GM23338 (cell line): Measurements from ENCODE around the gene MARS2. TPM values are rescaled to one million over a fixed set of nuclear protein-coding genes. Genes with fewer than 3 reads are reported as not detected.

Source experiments
- ATAC-seq: fragments of 200-7000 bp; cut with Tn5 transposase; 3 replicates; pipeline ENCODE4 v1.9.1; 2020
- DNase-seq: peaks from one replicate; pipeline ENCODE4 v3.0.0-alpha.2; 2015; ENCODE audit warnings: low spot score
- H2AFZ ChIP-seq: fragments of 200-600 bp; sonication (generic); 2 replicates; pipeline ENCODE4 v1.8.0; 2016; ENCODE audit warnings: antibody characterized with exemption, mild to moderate bottlenecking, moderate library complexity
- H3F3A ChIP-seq: fragments of 200-600 bp; sonication (generic); replicated peaks from 2 replicates; pipeline ENCODE4 v1.8.0; 2017; ENCODE audit warnings: antibody characterized with exemption, mixed run types, low read depth
- H3K27ac ChIP-seq: fragments of 200-600 bp; sonication (generic); 2 replicates; pipeline ENCODE4 v1.6.1; 2016; ENCODE audit warnings: low read depth
- H3K27me3 ChIP-seq: fragments of 200-600 bp; sonication (generic); 2 replicates; pipeline ENCODE4 v1.8.0; 2016; ENCODE audit warnings: mild to moderate bottlenecking, mixed run types, moderate library complexity; ENCODE audit not compliant: insufficient read depth
- H3K36me3 ChIP-seq: fragments of 200-600 bp; sonication (generic); 2 replicates; pipeline ENCODE4 v1.8.0; 2016; ENCODE audit warnings: mild to moderate bottlenecking; ENCODE audit not compliant: insufficient read depth
- H3K4me1 ChIP-seq: fragments of 200-600 bp; sonication (generic); 2 replicates; pipeline ENCODE4 v1.8.0; 2016; ENCODE audit warnings: mild to moderate bottlenecking, moderate library complexity; ENCODE audit not compliant: insufficient read depth
- H3K4me2 ChIP-seq: fragments of 200-600 bp; sonication (generic); 2 replicates; pipeline ENCODE4 v1.7.1; 2017; ENCODE audit warnings: mixed run types
- H3K4me3 ChIP-seq: fragments of 200-600 bp; sonication (generic); 2 replicates; pipeline ENCODE4 v1.6.1; 2016; ENCODE audit warnings: mixed run types
- H3K79me2 ChIP-seq: fragments of 200-600 bp; sonication (generic); replicated peaks from 2 replicates; pipeline ENCODE4 v1.8.0; 2017; ENCODE audit warnings: mild to moderate bottlenecking; ENCODE audit not compliant: insufficient read depth
- H3K9me2 ChIP-seq: fragments of 200-600 bp; sonication (generic); 2 replicates; pipeline ENCODE4 v1.8.0; 2017; ENCODE audit not compliant: insufficient read depth
- H4K20me1 ChIP-seq: fragments of 200-600 bp; sonication (generic); replicated peaks from 2 replicates; pipeline ENCODE4 v1.8.0; 2017; ENCODE audit warnings: mild to moderate bottlenecking; ENCODE audit not compliant: insufficient read depth
- H3K27ac Mint-ChIP-seq: 2 replicates; pipeline ENCODE4 v1.8.0; 2020; ENCODE audit warnings: inconsistent platforms, mild to moderate bottlenecking, moderate library complexity, mixed read lengths
- H3K27me3 Mint-ChIP-seq: 3 replicates; pipeline ENCODE4 v1.8.0; 2022; ENCODE audit warnings: low read depth, mild to moderate bottlenecking, moderate library complexity, mixed read lengths, inconsistent platforms; ENCODE audit not compliant: insufficient read depth, poor library complexity
- H3K36me3 Mint-ChIP-seq: 3 replicates; pipeline ENCODE4 v1.8.0; 2021; ENCODE audit warnings: low read depth, mild to moderate bottlenecking, inconsistent platforms, moderate library complexity, mixed read lengths
- H3K4me1 Mint-ChIP-seq: 3 replicates; pipeline ENCODE4 v1.8.0; 2020; ENCODE audit warnings: mild to moderate bottlenecking, inconsistent platforms, mixed read lengths
- H3K4me3 Mint-ChIP-seq: 3 replicates; pipeline ENCODE4 v1.8.0; 2021; ENCODE audit warnings: moderate library complexity, mild to moderate bottlenecking, inconsistent platforms, mixed read lengths
- H3K9me3 Mint-ChIP-seq: 3 replicates; pipeline ENCODE4 v1.8.0; 2020; ENCODE audit warnings: moderate library complexity, mild to moderate bottlenecking, inconsistent platforms, mixed read lengths
- CTCF ChIP-seq, 2 experiments: fragments of 200-600 bp in 1 of 2; sonication (generic) in 1 of 2; conservative IDR thresholded peaks; 2 replicates each; pipeline versions ENCODE4 v1.5.1 to v1.6.1; 2016 to 2017; ENCODE audit warnings: antibody characterized with exemption in 2 of 2, low read depth in 2 of 2, mild to moderate bottlenecking in 2 of 2, moderate library complexity in 1 of 2
- NANOG ChIP-seq: IDR thresholded peaks from 2 replicates; pipeline ENCODE4 v1.6.1; 2016; ENCODE audit warnings: antibody characterized with exemption, borderline replicate concordance
- REST ChIP-seq: IDR thresholded peaks from one replicate; pipeline ENCODE4 v1.6.1; 2018; ENCODE audit warnings: antibody characterized with exemption; ENCODE audit not compliant: unreplicated experiment
- polyA plus RNA-seq: library from polyadenylated mRNA; unstranded; fragments of >200 nt; fragmentation: Nextera tagmentation; extraction: Ambion mirVana; gene quantifications from 2 replicates; pipeline ENCODE4 v1.2.1, GENCODE V29; 2016
- total RNA-seq: library from RNA; depleted of rRNA; stranded (reverse); fragments of >200 nt; shearing (Covaris generic); gene quantifications from 2 replicates; pipeline ENCODE4 v1.2.3, GENCODE V29; 2014
- TF ChIP-seq, protein P1 (sequence below): fragments of 250-450 bp; sonication (Bioruptor Pico); IDR thresholded peaks from 2 replicates; pipeline ENCODE4 v1.5.0; 2020; ENCODE audit warnings: mild to moderate bottlenecking, moderate library complexity

MARS2 gene
- total and polyA plus RNA-seq, 2 experiments from 2014 or later = 13.7 to 48.2 TPM

GRCh38 chr2:197661626-197662025, 43.5 kb upstream of the MARS2 start:
- Histone ChIP-seq H3K4me2 (no peak overlapping the region), H3F3A (peaks cover 2% of the 10 kb centered on the region; the same call in 1 of the 2 replicates), H3K27me3 (no peaks in the 10 kb centered on the region), H3K4me3 (no peak overlapping the region), H3K79me2 (no peaks in the 10 kb centered on the region; the same call in 1 of the 2 replicates), H2AFZ (no peak overlapping the region), H4K20me1 (no peaks in the 10 kb centered on the region), H3K4me1 (peaks cover 9% of the 10 kb centered on the region; the same call in 1 of the 2 replicates), H3K27ac (no peak overlapping the region), H3K9me2 (no peaks in the 10 kb centered on the region), H3K36me3 (0 out of 2 replicates have a peak, but pooled peaks cover 2% of the 10 kb centered on the region)
- peaks cover 26% of the 10 kb centered on the region for H3K36me3 Mint-ChIP-seq
- DNase-seq (no peak), ATAC-seq (no peak)
- TF ChIP-seq NANOG (no peak), REST (no peak), CTCF (conservative IDR thresholded peaks at IDR 0.05; ENCODE audit: low read depth in 2 of 2) (no peak)
- TF ChIP-seq, protein P1, sequence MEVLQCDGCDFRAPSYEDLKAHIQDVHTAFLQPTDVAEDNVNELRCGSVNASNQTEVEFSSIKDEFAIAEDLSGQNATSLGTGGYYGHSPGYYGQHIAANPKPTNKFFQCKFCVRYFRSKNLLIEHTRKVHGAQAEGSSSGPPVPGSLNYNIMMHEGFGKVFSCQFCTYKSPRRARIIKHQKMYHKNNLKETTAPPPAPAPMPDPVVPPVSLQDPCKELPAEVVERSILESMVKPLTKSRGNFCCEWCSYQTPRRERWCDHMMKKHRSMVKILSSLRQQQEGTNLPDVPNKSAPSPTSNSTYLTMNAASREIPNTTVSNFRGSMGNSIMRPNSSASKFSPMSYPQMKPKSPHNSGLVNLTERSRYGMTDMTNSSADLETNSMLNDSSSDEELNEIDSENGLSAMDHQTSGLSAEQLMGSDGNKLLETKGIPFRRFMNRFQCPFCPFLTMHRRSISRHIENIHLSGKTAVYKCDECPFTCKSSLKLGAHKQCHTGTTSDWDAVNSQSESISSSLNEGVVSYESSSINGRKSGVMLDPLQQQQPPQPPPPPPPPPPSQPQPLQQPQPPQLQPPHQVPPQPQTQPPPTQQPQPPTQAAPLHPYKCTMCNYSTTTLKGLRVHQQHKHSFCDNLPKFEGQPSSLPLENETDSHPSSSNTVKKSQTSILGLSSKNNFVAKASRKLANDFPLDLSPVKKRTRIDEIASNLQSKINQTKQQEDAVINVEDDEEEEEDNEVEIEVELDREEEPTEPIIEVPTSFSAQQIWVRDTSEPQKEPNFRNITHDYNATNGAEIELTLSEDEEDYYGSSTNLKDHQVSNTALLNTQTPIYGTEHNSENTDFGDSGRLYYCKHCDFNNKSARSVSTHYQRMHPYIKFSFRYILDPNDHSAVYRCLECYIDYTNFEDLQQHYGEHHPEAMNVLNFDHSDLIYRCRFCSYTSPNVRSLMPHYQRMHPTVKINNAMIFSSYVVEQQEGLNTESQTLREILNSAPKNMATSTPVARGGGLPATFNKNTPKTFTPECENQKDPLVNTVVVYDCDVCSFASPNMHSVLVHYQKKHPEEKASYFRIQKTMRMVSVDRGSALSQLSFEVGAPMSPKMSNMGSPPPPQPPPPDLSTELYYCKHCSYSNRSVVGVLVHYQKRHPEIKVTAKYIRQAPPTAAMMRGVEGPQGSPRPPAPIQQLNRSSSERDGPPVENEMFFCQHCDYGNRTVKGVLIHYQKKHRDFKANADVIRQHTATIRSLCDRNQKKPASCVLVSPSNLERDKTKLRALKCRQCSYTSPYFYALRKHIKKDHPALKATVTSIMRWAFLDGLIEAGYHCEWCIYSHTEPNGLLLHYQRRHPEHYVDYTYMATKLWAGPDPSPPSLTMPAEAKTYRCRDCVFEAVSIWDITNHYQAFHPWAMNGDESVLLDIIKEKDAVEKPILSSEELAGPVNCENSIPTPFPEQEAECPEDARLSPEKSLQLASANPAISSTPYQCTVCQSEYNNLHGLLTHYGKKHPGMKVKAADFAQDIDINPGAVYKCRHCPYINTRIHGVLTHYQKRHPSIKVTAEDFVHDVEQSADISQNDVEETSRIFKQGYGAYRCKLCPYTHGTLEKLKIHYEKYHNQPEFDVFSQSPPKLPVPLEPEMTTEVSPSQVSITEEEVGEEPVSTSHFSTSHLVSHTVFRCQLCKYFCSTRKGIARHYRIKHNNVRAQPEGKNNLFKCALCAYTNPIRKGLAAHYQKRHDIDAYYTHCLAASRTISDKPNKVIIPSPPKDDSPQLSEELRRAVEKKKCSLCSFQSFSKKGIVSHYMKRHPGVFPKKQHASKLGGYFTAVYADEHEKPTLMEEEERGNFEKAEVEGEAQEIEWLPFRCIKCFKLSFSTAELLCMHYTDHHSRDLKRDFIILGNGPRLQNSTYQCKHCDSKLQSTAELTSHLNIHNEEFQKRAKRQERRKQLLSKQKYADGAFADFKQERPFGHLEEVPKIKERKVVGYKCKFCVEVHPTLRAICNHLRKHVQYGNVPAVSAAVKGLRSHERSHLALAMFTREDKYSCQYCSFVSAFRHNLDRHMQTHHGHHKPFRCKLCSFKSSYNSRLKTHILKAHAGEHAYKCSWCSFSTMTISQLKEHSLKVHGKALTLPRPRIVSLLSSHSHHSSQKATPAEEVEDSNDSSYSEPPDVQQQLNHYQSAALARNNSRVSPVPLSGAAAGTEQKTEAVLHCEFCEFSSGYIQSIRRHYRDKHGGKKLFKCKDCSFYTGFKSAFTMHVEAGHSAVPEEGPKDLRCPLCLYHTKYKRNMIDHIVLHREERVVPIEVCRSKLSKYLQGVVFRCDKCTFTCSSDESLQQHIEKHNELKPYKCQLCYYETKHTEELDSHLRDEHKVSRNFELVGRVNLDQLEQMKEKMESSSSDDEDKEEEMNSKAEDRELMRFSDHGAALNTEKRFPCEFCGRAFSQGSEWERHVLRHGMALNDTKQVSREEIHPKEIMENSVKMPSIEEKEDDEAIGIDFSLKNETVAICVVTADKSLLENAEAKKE = no peak
- peaks cover 16% of the 10 kb centered on the region for H3K4me1 Mint-ChIP-seq
- H3K4me3 Mint-ChIP-seq = no peak overlapping the region
- no peak overlapping the region for H3K27ac Mint-ChIP-seq
- peaks cover 14% of the 10 kb centered on the region for H3K9me3 Mint-ChIP-seq
- H3K27me3 Mint-ChIP-seq = no peaks in the 10 kb centered on the region
